ENCODE results near the gene TMBIM1. TPM values are rescaled to one million over a fixed set of nuclear protein-coding genes. Genes with fewer than 3 reads are reported as not detected.

The TMBIM1 gene
- total RNA-seq, 3 donors from 2014 or later = 201 to 464 (median 319) TPM

DNA sequence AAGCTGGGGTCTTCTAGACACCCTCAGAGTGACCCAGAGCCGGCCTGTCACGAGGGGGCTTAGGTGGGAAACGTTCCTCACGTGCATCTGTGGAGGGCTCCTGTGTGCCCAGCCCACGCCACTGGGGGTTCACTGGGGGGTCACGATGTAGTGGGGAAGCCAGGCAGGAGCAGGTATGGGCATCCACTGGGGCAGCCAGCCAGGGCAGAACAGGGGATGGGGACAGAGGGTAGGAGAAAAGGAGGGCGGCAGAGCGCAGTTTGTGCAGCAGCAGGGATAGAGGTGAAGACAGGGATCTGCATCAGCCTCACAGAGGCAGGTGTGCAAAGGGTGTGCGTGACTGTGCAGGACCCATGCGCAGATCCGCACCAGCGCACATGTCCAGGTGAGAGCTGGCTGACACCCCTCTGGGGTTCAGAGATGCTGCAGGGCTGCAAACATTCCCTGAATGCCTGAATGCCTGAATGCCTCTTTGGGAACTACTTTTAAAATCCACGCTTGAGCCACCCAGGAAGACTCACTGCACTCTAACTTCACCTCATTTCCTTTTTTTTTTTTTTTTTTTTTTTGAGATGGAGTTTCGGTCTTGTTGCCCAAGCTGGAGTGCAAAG lies 11.9 kb downstream of the TMBIM1 start:
- Histone ChIP-seq H3K9me3 (no peaks in the 10 kb centered on the region), H3K36me3 (ENCODE audit: low read depth) (no peaks in the 10 kb centered on the region), H3K4me3 (no peak overlapping the region), H3K4me1 (ENCODE audit: low read depth) (peaks cover 16% of the 10 kb centered on the region)
- DNase-seq (no peak), ATAC-seq (no peak)
- TF ChIP-seq, protein P1, sequence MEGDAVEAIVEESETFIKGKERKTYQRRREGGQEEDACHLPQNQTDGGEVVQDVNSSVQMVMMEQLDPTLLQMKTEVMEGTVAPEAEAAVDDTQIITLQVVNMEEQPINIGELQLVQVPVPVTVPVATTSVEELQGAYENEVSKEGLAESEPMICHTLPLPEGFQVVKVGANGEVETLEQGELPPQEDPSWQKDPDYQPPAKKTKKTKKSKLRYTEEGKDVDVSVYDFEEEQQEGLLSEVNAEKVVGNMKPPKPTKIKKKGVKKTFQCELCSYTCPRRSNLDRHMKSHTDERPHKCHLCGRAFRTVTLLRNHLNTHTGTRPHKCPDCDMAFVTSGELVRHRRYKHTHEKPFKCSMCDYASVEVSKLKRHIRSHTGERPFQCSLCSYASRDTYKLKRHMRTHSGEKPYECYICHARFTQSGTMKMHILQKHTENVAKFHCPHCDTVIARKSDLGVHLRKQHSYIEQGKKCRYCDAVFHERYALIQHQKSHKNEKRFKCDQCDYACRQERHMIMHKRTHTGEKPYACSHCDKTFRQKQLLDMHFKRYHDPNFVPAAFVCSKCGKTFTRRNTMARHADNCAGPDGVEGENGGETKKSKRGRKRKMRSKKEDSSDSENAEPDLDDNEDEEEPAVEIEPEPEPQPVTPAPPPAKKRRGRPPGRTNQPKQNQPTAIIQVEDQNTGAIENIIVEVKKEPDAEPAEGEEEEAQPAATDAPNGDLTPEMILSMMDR (IDR thresholded peaks at IDR 0.05) = no peak
- intact Hi-C loops (cut with DNase I, micrococcal nuclease) = no loop called here

DNA sequence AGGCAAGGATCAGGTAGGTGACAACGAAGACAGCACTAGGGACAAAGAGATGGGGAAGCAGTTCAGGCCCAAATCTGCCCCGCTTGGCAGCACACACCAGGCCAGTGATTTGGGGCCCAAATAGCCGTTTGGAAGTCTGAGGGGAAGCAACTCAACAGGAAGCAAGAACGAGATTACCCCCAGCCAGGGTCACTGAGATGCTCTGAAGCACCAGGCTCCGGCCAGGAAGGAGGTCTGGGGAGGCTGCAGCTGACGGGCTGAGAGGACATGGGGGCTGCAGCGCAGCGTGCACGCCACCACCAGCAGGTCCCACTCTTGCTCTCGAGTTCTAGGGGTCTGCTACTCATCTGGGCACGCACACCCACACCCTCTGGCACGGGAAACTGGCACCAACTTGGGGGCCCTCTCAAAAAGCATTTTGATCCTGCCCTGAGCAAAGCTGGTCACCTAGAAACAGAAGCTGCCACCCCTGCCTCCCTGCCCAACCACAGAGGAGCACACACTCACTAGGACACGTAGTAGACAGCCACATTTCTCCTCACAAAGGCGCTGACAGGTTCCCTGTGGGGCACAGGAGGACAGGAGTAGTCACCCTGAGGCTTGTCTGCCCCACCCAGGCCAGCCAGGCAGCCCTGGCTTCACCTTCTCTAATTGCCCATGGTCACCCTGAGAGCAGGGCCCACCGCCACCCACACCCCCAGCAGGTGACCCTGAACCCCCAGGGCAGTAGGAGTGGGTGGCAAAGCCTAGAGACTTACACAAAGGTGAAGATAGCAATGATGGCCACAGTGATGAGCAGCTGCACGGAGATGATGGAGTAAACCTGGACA lies 13.6 kb downstream of the TMBIM1 start:
- ATAC-seq = no peak
- peak in 1 of 3 donors; percentile 37 for DNase-seq
- H3K9me3 ChIP-seq = no peaks in the 10 kb centered on the region
- TF ChIP-seq, protein P1 (IDR thresholded peaks at IDR 0.05) = no peak
- H3K4me1 ChIP-seq (ENCODE audit: low read depth) = peaks cover 14% of the 10 kb centered on the region
- peaks cover 15% of the 10 kb centered on the region for H3K36me3 ChIP-seq (ENCODE audit: low read depth)
- intact Hi-C loops (cut with DNase I, micrococcal nuclease) = no loop called here
- no peak overlapping the region for H3K4me3 ChIP-seq

DNA sequence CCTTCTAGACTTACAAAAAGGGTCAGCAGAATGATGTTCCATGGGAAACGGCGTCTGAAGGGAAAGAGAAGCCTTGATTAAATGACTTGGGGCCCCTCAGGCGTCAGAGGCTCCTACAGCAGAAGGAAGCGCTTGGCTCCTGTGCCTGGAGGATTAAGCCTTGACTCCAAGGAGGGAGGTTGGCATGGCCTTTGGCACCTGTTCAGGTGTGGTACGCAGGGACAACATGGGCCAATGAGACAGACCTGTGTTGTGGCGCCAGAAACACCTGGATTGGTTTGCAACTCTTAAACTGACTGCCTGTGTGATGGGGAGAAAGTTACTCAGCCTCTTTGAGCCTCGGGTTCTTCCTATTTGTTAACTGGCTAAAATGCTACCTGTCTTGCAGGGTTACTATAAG lies 14.4 kb downstream of the TMBIM1 start:
- intact Hi-C loops (cut with DNase I, micrococcal nuclease) = no loop called here
- Histone ChIP-seq H3K36me3 (ENCODE audit: low read depth) (peaks cover 15% of the 10 kb centered on the region), H3K4me1 (ENCODE audit: low read depth) (peaks cover 20% of the 10 kb centered on the region), H3K9me3 (no peaks in the 10 kb centered on the region), H3K4me3 (no peak overlapping the region)
- TF ChIP-seq, protein P1 (IDR thresholded peaks at IDR 0.05) = no peak
- DNase-seq (no peak), ATAC-seq (no peak)

DNA sequence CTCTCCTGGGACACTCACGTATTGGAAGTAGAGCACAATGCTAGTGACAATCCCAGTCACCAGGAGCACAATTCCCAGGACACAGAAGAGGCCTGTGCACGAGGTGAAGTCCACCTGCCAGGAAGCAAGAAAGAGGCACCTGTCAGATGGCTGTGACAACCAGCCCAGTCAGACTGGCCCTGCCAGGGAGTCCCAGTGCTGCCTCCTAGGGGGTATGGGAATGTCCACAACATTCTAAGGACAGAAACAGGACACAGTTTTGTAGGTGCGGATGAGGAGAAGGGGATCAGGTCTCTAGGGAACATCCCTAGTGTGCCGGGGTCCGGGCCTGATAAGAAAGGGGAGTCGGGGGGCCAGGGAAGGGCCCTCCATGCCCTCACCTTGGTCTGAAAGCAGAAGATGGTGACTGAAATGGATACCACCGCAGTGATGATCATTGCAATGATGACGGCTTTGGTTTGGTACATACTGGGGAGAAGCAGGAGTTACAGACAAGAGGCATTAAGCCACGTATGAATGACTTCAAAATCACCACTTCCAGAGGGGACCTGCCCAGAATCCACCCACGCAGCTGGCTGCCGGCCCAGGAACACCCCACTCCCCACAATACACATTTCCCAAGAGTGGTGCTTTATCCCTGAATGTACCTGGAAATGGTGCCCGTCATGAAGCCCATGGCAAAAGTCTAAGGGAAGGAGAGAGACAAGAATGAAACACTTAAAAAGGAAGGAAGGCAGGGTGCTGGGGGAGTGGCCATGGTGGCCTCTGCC lies 15.1 kb downstream of the TMBIM1 start:
- H3K4me1 ChIP-seq (ENCODE audit: low read depth) = peaks cover 25% of the 10 kb centered on the region
- peaks cover 15% of the 10 kb centered on the region for H3K36me3 ChIP-seq (ENCODE audit: low read depth)
- H3K9me3 ChIP-seq = no peaks in the 10 kb centered on the region
- peak in 2 of 3 donors; percentile 25 to 35 for DNase-seq
- TF ChIP-seq, protein P1 (IDR thresholded peaks at IDR 0.05) = no peak
- no peak for ATAC-seq
- no peak overlapping the region for H3K4me3 ChIP-seq
- intact Hi-C loops (cut with DNase I, micrococcal nuclease) = no loop called here

DNA sequence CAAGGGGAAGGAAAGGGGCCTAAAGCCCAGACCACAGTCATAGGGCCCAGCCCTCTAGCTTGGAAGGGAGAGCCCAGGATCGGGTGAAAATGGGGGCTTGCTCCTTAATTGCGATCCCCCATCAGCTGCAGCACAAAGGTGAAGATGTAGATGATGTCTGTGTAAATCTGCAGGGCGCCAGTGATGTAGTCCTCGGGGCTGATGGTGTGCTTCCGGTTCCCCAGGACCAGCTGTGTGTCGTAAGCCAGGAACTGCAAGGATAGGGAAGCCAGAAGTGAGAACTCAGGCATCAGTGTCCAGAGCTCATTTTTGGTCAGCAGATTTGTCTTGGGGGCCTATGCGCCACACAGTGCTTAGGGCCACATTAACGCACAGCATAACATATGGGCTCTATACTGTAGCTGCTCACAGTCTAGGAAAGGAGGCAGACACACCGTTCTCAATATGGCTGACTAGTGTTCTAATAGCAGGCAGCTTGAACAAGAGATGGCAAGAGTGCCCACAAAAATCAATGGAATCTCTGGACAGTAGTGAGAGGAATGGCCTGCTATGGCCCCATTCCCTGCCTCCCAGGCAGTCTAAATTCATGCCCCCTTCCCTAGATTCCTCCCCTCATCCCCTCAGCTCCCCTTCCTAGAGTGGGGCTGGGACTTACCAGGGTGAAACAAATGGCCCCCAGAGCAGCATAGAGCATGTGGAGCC lies 16.8 kb downstream of the TMBIM1 start:
- peaks cover 38% of the 10 kb centered on the region for H3K4me1 ChIP-seq (ENCODE audit: low read depth)
- TF ChIP-seq, protein P1 (IDR thresholded peaks at IDR 0.05) = no peak
- no peak overlapping the region for H3K4me3 ChIP-seq
- DNase-seq (peak in 1 of 3 donors; percentile 26), ATAC-seq (no peak)
- H3K36me3 ChIP-seq (ENCODE audit: low read depth) = peaks cover 15% of the 10 kb centered on the region
- H3K9me3 ChIP-seq = no peaks in the 10 kb centered on the region
- intact Hi-C loops (cut with DNase I, micrococcal nuclease) = no loop called here

All from mucosa of descending colon (tissue), 3 donors.